HG02884 (cell line): ENCODE measurements around the gene LAMA4.
"Not testable (repeated sequence)": the region's sequence is repeated elsewhere in the genome, so short reads cannot be mapped to it uniquely, and the experiment has no call there.

Experiments
- ATAC-seq: cut with Tn5 transposase; IDR thresholded peaks from one replicate; pipeline ENCODE4 v1.9.1; 2021; ENCODE audit warnings: mild to moderate bottlenecking, moderate library complexity; ENCODE audit not compliant: unreplicated experiment

The LAMA4 gene

DNA sequence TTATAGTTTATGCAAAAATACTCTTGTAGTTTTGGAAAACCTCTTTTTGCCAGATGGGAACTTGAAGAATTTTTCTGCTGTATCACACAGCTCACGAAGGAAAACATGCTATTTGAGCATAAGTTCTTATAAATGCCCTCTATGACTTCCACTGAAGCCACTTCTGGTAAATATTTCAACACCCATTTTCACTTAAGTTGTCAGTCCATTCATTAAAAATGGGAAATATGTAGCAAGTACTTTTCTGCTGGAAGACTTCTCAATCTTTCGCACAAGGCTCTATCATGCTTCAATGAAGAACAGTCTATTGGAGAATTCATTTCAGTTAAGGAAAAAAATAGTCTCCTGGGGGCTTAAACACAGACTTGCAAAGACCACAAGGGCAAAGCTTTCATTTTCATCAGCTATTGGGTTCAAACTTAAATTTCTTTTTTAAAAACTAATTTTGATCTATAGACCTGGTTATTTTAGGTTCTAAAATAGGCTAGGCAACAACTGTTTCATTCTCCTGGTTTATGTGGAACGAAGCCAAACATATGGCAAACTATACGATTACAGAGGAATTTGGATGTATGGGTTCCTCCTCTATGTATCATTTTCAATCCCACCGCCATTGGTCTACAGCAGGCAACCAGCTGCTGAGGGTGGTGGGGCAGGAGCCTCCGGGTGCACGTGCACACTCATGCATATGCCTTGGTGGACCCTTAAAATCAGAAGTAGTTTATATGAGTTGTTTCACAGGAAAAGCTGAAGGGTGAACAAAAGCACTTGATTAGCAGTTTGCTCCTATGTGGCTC is 38.7 kb downstream of the LAMA4 start:
- no peak for ATAC-seq

GRCh38 chr6:112214739-112215269 is 39.6 kb downstream of the LAMA4 start:
- ATAC-seq = no peak

GRCh38 chr6:112210852-112211251 is 43.5 kb downstream of the LAMA4 start:
- ATAC-seq = no peak

DNA sequence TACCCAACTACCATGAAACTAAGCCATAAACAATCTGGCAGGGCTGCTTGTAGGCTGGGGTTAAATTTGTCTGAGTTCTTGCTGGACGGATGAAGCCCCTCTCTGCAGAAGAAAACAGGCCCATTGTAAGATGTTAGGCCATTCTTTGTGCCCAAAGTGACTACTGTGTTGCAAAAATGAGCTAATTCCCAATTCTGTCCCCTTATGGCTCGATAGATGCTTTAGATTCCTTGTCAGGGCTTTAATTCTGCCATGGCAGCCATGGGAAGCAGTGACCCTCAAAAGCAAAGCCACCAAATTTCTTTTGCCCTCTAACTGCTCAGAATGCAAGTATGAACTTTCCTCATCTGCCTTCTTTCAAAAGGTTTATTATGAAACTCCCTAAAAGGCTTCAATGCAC is 45.2 kb downstream of the LAMA4 start:
- ATAC-seq = no peak

DNA sequence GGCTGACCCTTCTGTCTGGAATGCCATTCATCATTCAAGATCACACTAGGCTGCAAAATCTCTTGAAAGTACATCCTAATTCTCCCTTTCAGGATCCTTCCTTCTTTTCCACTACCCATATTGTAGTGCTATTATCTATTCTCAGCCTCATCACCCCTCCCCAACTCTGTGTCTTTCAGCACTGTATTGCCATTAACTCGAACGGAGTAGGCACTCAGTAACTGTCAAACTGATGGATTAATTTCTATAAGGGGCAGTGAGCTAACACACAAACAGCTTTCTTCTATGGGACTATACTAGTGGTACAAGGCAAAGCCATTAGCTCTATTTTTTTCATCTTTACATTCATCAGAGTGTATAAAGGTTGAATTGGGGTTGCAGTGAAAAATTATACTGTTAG is 46.6 kb downstream of the LAMA4 start:
- no peak for ATAC-seq

DNA sequence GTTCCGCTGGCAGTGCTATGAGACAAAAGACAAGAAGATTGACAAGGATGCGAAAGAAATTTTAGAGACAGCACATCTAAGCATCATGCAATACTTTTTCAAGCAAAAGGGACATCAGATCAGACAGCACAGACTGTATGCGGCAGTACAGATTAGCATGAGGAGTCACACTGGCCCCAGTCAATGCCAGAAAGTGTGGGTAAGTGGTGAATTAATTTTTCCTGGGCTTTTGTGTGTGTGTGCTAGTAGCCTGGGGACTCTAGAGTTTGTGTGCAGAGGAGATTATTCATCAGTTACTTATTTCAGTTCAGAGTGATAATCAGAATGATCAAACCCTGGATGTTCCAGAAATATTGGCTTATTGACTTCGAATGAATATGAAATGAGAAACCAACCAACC is 47.2 kb downstream of the LAMA4 start:
- ATAC-seq = no peak

- ATAC-seq = no peak
These were observed 48.3 kb downstream of the LAMA4 start for GRCh38 chr6:112206110-112206458.

DNA sequence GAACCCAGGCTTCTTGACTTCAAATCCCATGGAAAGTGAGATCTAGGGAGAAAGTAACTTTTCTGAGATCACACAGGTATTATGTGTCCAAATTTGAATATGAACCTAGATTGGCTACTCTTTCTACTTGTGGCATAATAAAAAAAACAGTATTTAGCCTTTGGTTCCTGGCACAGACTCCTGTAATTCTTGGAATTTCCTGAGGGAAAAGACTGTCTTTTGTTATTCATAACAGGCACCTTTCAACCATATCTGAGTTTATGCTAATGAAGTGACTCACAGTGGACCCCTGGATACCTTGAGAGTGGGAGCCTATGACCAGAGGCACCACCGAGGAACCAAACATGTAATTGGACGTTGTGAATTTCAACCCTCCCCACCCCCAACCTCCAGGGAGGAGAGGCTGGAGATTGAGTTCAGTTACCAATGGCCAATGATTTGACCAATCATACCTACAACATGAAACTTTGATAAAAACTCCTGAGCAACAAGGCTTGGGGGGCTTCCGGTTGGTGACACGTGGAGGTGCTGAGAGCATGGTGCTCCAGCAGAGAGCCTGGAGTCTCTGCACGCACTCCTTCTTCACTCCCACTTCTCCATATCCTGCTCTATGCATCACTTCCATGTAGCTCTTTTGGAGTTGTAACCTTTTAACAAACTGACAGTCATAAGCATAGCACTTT is 48.8 kb downstream of the LAMA4 start:
- no peak for ATAC-seq

DNA sequence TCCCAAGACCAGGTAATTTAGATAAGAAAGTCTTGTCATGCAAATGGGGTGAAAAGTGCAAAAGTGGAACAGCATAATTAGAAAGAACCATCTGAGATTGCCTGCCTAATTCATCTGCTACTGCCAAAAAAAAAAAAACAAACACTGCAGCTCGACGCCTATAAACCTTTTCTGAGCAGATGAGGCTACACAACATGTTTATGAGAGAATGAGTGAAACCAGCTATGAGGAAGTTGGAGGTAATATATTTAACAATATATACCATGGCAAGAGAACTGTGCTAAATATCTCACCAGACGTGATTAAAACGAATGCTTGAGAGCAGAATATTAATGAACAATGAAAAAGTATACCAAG is 50.0 kb downstream of the LAMA4 start:
- ATAC-seq = peak; percentile 28

GRCh38 chr6:112203577-112204349 is 50.6 kb downstream of the LAMA4 start:
- ATAC-seq = peak; percentile 63

DNA sequence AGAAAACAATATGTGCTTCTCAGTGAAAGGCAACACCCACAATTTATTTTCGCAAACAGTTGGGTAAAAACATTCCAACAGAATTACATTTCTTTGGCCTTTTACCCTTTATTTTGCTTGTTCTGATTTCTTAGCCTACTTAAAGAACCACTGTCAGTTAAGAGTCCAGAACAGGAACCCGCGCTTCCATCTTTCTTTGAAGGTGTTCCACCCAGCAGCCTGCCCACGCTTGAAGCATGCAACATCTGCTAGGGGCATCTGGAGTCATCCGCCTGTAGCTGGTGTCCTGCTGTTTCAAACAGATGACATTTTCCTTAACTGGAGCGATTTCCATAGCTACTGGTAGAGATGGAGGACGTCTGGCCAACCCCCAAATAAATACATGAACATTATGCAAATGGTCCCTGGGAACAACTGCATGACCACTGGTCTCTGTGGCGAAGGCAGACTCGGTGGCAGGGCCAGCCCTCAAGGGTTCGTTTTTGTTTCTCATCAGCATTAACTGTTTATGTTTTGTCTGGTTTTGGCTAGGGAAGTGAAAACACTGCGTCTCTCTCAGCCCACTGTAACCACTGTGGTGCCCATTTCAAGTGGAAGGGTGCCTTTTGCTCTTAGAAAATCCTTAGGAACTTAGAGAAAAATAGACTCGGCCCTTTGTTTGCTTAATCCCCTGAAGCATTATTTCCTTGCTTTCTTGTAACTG is 51.6 kb downstream of the LAMA4 start:
- peak; percentile 75 for ATAC-seq

DNA sequence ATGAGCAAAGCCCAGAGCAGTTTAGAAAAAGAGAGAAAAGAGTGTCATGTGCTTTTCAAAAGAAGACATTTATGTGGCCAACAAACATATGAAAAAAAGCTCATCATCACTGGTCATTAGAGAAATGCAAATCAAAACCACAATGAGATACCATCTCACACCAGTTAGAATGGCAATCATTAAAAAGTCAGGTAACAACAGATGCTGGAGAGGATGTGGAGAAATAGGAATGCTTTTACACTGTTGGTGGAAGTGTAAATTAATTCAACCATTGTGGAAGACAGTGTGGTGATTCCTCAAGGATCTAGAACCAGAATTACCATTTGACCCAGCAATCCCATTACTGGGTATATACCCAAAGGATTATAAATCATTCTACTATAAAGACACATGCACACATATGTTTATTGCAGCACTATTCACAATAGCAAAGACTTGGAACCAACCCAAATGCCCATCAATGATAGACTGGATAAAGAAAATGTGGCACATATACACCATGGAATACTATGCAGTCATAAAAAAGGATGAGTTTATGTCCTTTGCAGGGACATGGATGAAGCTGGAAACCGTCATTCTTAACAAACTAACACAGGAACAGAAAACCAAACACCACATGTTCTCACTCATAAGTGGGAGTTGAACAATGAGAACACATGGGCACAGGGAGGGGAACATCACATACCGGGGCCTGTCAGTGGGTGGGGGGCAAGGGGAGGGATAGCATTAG is 54.0 kb downstream of the LAMA4 start:
- not testable (repeated sequence) for ATAC-seq

DNA sequence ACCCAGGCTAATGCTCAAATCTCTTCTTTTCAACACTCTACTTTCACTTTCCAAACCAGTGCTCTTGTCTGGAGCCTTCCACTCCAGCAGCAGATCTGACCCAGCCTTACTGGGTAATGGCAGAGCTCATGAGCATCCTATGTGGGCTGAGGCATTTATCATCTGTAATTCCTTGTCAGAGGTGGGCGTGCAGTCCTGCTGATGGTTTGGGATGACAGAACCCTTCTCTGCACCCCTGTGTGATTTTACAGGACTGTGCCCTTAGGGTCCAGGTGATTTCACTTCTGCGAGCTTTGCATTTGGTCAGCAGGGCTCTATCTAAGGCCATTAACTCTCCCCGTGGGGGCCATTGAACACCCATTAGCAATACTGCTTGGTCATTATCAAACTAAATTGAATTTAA is 55.4 kb downstream of the LAMA4 start:
- ATAC-seq = no peak

DNA sequence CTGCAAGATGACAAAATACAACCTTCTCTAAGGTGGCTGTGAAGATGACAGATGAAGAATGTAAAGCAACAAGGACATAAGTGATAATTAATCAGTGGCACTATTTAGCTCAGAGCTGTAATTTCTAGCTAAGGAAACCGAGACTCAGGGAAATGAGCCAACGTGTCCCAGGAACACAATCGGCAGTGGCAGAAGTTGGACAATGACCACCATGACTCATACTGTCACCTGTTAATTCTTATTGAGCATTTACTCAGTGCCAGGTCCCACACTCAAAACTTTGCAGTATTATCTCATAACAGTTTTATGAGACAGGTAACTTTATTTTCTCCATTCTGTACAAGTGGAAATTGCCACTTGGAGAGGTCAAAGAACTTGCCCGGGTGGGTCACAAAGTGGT is 55.8 kb downstream of the LAMA4 start:
- no peak for ATAC-seq

- ATAC-seq = no peak
These were observed 56.7 kb downstream of the LAMA4 start for GRCh38 chr6:112197636-112198035.

DNA sequence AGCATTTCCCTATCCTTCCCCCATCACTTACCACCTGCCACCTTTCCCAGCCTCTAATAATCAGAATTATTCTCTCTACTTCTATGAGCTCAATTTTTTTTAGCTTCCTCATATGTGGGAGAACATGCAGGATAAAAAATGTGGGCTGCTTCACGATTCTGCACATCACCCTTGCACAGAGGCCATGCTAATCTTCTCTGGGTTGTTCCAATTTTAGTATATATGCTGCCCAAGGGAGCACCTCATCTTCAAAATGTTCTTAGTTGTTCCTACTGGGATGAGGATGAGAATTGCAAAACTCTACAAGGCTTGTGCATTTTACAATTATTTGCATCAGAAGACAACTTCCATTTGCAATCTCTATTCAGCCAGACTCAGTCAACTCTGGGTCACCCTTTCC is 58.1 kb downstream of the LAMA4 start:
- ATAC-seq = no peak

DNA sequence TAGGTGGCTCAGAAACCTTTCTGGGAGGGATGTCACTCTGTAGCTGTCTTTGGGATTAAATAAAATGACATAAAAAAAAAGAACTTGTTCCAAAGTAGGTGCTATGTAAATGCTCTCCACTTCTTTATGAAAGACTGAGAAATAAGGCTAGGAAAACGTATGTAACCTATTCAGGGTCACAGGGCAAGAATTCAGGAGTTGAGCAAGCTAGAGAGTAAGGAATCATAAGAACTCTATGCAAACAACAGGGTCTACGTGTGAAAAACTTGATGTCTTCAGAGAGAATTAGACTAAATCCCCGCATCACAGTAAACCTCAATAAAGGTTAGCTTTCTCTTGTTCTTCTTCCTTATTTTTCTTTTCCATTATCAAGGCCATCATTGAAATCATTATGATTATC is 59.2 kb downstream of the LAMA4 start:
- ATAC-seq = no peak

- ATAC-seq = no peak
These were observed 59.9 kb downstream of the LAMA4 start for GRCh38 chr6:112194511-112194910.

- no peak for ATAC-seq
These were observed 60.8 kb downstream of the LAMA4 start for GRCh38 chr6:112193535-112194051.

DNA sequence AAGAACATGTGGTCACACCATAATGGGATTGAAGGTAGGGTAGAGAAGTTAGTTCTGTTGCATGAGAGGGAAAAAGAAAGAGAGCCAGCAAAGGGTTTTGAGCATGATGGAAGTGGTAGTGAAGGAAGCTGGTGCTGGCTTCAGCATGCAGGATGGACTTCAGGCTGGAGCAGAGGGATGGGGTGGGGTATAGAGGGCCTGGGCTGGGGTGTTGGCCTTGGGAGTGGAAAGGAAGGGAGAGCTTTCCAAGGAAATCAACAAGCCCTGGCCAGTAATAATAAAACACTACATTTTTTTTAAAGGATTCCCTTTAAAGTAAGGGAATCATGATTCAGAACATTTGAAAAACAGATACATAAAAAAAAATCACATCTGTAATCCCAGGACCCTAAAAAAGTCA is 61.2 kb downstream of the LAMA4 start:
- no peak for ATAC-seq
